GM18873 (cell line): ENCODE results near the gene ZBTB17.
"Not testable (repeated sequence)": the region's sequence is repeated elsewhere in the genome, so short reads cannot be mapped to it uniquely, and the experiment has no call there.

Experiments used
- ATAC-seq: cut with Tn5 transposase; IDR thresholded peaks from one replicate; pipeline ENCODE4 v1.9.1; 2021; ENCODE audit warnings: mild to moderate bottlenecking, moderate library complexity, moderate number of reproducible peaks; ENCODE audit not compliant: unreplicated experiment, low FRiP score

Gene ZBTB17

DNA sequence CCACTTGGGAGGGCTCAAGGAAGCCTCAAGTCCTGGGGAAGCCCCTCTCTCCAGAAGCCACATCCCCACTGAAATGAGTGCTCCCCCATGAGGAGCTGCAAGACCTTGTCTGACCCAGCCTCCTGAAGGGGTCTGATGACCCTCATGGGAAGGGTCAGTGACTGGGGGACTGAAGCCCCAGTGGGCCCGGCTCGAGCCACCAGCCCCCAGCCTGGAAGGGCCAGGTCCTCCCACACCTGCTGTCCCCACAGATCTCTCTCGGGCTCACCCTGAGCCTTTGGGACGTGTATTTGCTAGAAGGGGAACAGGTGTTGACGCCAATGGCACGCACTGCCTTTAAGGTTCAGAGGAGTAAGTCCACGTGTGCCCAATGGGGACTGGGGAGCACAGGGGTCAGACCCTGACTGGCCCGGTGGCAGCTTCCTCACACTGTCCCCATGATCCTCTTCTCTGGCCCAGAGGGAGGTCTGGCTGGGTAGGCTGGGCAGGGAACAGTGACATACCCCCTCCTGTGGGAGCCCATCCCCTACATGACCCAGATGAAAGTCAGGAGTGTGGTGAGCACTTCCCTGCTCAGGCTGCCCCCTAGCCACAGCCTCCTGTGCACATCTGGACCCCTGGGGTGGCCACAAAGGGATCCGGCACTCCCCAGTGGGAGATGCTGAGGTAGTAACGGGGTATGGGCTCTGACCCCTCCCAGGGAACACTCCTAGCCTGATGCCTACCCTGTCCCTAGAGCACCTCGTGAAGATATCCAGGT, 15.7 kb upstream of the ZBTB17 start:
- no peak for ATAC-seq

DNA sequence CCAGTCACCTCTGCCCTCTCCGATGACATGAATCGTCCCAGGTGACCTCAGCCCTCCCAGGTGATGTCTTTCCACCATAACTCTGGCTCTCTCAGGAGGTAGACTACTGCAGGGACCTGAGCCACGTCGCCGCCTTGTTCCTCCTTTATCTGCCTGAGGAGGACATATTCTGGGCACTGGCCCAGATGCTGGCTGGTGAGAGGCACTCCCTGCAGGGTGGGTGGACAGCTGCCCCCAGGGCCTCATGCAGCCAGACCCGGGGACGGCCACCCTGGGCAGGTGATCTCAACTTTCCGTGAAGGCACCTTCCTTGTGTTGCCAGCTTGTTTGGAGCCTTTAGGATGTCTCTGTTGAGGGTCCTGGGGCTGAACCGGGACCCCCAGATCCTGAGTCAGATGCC, 13.9 kb upstream of the ZBTB17 start:
- no peak for ATAC-seq

DNA sequence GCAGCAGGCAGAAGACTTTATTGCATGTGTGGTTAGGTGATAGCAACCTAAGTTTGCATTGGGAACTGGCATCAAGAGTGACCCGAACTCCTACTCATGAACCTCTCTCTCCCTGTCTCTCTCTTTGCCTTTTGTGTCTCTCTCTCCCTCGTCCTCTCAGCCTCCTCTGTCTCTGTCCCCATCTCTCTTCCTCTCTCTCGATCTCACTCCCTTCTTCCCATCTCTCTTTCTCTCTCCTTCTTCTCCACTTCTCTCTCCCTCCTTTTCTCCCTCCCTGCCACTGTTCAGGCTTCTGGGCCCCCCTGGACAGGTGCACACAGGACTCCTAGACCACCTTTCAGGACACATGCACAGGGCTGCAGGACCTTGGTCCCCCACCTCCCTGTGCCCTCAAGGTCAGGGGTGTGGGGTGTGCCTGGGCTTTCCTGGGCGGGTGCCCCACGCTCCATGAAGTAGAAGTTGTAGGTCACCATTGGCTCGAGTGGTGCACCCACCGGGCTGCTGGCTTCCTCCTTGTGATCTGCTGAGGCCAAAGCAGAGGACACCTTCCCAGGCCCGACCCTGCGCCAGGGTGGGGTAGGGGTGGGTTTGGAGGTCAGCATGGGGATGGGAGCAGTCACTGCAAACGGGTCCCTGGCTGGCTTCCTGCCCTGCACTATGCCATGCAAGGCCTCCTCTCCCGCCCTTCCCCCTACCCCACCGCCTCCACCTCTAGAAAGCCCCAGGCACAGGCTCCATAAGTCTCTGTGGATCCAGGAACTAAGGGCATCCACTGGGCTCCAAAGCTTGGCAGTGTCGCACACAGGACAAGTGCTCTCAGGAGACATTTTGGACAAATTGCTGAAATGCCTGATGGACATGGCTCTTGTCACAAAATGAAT, 13.2 kb upstream of the ZBTB17 start:
- ATAC-seq = no peak

DNA sequence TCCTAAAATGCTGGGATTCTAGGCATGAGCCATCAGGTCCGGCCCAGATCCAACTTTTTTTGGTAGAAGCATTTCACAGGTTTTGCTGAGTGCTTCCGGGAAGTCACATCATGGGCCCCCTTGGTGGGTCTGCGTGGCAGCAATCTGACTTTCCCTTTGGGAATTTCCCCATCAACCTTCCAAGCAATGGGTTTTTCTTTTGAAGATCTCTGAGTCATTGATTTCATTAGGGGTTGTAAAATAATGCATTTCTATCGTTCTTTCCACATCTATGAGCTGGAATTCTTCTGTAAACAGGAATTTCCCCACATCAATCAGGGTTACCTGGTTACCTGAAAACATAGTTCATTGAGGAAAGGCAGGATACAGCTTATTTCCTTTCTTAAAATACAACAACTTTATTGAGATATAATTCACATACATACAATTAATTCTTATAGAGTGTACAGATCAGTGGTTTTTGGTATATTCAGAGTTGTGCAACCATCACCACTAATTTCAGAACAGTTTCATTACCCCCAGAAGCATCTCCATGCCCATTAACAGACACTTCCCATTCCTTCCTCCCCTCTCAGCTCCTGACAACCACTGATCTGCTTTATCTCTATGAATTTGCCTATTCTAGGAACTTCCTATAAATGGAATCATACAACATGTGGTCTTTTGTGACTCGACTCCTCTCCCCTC, 9.9 kb upstream of the ZBTB17 start:
- no peak for ATAC-seq

DNA sequence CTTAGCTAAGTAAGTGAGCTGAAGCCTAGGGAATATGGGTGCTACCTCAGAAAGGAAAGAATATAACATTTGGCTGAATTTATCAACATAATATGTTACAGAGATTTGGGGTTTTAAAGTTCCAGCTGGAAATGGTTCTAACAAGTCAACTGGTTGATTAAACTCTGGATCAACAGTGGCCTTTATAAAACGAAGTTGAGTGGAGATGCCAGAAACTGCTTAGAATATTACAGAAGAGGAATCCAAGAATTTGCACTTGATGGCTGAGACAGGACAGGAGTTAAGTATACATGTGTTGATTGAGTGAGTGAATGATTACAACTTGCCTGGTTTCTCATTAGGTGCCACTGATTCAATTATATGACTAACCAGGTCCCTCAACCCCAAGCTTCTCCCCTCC, 7.4 kb upstream of the ZBTB17 start:
- no peak for ATAC-seq

DNA sequence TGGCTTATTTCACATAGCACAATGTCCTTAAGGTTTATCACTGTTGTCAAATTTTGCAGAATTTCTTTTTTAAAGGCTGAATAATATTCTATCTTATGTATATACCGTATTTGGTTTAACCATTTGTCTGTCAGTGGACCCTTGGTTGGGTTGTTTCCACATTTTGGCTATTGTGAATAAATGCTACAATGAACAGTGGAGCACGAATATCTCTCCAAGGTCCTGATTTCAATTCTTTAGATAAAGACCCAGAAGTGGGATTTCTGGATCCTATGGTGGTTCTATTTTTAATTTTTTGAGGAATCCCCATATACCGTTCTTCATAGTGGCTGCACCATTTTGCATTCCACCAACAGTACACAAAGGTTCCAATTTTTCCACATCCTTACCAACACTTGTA, 5.8 kb upstream of the ZBTB17 start:
- ATAC-seq = no peak

DNA sequence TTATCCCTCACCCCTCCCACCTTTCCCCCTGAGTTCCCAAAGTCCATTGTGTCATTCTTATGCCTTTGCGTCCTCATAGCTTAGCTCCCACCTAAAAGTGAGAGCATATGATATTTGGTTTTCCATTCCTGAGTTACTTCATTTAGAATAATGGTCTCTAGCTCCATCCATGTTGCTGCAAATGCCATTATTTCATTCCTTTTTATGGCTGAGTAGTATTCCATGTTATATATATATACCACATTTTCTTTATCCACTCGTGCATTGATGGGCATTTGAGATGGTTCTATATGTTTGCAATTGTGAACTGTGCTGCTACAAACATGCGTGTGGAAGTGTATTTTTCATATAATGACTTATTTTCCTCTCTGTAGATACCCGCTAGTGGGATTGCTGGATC, 2.0 kb upstream of the ZBTB17 start:
- ATAC-seq = not testable (repeated sequence)

DNA sequence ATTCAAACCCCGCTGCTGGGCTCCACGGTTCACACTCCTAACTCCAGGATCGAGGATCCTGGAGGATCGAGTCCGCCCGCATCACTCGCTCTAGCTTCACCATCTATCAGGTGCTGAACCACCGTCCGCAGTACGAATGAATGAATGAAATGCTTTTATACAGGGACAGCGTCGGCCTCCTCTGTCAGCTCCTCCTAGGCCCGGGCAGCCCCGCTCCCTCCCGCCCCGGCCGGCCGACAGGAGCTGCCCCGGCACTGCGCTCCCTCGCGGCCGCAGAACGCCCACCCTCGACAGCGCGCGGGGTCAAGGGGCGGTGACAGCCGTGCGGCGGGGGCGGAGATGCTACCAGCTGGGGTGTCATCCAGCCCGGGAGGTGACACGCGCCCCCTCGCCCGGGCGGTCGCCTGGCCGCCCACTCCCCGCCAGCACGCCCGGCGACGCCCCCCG, 520 bp downstream of the ZBTB17 start:
- ATAC-seq = no peak

DNA sequence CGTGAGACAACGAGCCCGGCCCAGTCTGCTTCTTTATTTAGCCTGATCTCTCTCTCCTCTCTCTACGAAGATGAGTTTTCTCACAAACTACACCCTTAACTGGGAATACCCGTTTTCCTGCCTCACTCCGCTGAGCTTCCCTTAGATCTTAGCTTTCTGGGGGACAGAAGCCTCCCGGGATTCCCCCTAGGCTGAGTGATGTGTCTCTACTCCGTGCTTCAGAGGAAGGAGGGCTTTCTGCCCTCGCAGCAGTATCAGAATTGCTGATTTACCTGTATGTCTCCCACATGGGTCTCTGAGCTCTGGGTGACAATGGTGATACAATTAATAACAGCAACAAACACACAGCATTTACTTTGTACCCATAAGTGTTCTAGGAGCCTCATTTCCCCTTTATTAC, 1.0 kb downstream of the ZBTB17 start:
- no peak for ATAC-seq

DNA sequence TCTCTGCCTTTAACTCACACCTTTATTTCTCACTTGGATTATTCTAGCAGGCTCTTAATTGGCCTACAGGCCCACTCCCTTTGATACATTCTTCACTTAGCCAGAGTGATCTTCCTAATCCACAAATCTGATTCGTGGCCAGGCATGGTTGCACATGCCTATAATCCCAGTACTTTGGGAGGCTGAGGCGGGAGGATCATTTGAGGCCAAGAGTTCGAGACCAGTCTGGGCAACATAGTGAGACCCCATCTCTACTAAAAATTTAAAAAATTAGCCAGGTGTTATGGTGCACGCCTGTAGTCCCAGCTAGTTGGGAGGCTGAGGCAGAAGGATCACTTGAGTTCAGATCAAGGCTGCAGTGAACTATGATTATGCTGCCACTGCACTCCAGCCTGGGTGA, 2.1 kb downstream of the ZBTB17 start:
- ATAC-seq = no peak

DNA sequence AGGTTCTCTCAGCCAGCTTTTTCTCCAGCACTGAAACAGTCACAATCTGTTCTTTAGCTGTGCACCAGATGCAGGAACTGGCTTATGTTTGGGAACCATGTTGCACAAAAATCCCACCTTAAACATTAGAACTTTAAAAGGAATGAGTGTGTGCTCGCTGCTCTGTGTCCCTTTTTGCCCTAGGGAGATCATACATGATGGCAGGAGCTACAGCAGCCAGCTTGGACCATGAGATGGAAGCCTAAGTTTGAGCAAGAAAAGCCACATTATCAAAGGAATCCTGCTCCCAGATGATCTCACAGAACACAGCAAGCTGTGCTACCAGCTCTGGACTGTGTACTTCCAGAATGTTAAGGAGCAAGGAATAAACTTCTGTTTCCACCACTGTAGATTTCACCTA, 3.5 kb downstream of the ZBTB17 start:
- no peak for ATAC-seq

DNA sequence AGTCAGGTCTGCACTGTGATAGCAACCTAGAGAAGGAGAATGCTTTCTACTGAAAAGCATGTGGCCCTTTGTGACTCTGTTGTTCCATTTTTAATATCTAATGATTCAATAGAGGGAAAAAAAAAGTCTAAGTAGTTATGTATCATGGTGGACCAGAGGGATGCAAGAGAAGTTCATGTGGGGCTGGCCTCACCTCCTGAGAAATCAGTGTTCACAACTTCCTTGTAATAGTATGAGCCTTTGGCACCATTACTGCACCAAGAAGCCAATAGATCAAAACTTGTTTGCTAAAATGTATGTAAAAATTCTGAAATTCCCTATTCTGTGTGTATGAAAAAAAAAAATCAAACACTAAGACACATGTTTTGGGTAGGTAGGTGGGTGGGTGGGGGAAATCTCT, 5.0 kb downstream of the ZBTB17 start:
- no peak for ATAC-seq

DNA sequence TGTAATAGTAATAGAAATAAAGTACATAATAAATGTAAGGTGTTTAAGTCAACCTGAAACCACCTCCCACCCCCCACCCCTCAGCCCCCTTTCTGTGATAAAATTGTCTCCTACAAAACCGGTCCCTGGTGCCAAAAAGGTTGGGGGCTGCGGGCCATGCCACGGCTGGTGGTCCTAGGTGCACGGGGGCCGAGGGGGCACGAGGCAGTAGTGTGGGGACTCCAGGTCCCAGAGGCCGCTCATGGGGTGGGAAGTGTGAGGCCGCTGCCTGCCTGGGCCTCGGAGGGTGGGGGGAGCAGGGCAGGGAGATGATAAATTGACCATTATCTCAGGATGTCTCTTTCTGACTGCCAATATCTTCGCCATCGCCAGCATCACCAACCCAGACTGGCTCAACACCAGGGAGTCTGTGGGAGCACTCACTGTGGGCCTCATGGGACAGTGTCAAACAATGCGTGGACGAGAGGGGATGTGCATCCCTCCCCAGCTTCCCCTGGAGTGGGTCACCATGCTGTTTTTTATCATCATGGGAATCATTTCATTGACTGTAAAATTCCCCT, 6.5 kb downstream of the ZBTB17 start:
- no peak for ATAC-seq

DNA sequence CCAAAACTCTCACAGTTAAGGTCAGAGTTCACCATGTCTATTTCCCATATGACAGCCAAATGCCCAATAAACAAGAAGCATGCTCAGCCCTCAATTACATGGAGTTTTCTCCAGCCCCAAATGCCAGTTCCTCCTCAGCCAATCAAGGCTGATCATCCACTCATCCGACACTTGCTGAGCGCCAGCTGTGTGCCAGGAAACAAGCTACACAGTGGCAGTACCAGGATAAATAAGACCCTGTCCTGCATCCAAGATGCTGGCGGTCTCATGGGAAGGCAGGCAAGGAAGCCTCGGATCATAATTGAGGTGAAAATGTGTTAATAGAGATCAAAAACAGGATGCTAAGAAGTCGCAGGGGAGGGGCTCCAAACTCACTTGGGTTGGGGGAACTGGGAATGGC, 7.7 kb downstream of the ZBTB17 start:
- no peak for ATAC-seq

DNA sequence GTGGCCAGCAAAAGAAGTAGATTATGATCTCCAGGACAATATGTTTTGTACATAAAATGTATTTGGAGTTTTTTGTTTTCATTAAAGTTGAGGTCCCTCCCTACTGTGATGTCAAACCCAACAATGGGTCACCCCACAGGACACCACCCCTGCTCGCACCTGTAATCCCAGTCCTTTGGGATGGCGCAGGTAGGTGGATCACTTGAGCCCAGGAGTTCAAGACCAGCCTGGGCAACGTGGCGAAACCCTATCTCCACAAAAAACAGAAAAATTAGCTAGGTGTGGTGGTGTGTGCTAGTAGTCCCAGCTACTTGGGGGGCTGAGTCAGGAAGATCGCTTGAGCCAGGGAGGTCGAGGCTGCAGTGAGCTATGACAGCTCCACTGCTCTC, 9.0 kb downstream of the ZBTB17 start:
- ATAC-seq = no peak

DNA sequence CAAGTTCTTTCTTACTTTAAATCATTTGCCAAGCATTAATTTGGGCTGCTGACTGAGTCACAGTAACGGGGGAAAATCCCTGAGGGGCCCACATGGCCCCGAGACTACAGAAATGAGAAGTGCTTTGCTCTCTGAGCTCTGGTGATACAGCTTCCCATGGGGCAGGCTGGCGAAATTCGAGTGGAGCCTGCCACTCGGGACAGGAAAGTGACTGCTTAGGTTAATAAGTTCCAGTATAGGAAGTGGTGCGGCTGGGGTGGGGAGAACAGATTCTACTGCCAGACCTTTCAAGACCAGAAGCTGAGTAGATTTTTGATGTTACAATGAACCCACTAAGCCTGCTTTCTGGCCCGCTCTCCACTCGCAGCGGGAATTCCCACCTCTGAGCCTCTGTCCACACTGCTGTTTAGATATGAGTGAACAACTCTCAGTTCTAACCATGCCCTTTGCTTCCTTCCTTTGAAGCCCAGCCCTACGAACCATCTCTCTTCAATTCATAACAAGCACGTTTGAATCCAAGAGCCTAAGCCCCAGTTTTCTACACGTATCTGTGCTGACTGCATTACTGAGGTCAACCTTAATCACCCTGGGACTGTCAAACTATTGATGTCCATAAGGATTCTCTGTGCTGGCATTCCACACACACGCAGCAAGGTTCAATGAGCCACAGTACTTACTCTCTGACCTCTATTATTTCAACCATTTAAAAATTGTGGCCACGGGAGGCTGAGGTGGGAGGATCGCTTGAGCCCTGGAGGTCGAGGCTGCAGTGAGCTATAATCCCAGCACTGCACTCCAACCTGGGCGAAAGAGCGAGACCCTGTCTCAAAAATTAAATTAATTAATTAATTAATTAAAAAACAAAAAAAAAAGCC, 9.6 kb downstream of the ZBTB17 start:
- peak; percentile 79 for ATAC-seq

DNA sequence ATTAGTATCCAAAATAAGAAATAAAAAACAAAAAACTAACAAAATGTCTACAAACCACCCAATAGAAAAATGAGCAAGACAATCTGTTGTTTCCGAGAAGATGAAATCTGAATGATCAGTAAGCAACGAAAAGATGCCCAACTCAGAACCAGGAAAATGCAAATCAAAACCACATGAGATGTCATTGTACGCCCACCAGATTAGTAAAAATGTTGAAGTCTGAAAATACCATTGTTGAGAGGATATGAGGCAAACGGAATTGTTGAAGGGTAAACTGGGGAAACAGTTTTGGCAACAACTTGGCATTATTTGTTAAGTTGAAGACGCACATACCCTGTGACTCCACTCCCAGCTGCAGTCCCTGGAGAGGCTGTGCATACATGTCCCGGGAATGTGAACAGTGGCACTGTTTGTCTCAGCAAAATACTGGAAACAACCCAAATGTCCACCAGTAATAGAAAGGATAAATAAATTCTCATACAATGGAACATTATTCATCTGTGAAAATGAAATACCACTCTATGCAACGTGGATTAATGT, 10.6 kb downstream of the ZBTB17 start:
- no peak for ATAC-seq

DNA sequence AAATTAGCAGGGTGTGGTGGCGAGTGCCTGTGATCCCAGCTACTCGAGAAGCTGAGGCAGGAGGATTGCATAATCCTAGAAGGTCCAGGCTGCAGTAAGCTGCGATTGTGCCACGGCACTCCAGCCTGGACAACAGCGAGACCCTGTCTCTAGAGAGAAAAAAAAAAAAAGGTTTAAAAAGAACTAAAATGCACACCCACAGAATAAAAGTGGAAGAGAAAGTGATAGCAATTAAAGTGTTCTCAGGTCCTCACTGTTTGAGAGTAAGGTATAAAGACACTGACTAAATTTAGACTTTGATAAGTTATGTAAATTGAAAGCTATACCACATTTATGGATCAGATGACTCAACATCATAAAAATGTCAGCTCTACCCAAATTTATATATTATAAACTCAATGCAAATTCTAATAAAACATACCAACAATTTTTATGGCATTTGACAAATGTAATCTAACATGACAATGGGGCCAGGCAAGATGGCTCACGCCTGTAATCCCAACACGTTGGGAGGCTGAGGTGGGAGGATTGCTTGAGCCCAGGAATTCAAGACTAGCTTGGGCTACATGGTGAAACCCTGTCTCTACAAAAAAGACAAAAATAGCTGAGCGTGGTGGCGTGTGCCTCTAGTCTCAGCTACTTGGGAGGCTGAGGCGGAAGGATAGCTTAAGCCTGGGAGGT, 11.8 kb downstream of the ZBTB17 start:
- ATAC-seq = no peak

DNA sequence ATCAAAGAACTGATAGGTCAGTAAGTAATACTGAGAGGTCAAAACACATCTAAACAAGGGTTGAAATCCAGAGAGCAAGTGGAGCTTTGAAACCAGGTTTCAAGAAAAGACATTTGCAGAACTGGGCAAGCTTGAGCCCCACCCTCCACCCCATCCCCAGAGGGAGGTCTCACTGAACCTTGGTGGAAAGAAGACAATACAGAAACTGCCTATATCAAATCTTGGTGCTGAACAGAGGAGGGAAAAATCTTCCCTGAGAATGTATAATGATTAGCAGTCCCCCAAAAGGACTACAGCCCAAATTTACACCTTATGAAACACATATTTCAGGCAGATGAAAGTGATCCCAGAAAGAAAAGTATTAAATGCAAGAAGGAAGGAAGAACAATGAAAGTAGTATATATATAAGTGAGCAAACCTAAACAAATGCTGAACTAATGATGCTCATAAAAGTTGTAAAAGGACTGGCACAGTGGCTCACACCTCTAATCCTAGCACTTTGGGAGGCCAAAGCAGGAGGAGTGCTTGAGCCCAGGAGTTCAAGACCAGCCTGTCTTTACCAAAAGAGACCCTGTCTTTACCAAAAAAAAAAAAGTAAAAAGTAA, 12.4 kb downstream of the ZBTB17 start:
- ATAC-seq = no peak
